A549 (cell line): ENCODE measurements around the gene OGDHL. TPM values are rescaled to one million over a fixed set of nuclear protein-coding genes. Genes with fewer than 3 reads are reported as not detected.

Experiments used
- ATAC-seq, 2 experiments: fragments of 200-7000 bp in 1 of 2; fragments of >200 bp in 1 of 2; cut with Nextera tagmentation in 1 of 2; cut with Tn5 transposase in 1 of 2; 3 replicates each; pipeline versions ENCODE4 v1.8.0 to v1.9.1; 2018 to 2020; ENCODE audit warnings: mild to moderate bottlenecking in 1 of 2, moderate library complexity in 1 of 2
- CTCF ChIA-PET: fragments of 300-600 bp; sonication (Branson Sonifier 250); formaldehyde crosslinking; extraction: SDS; loops from one replicate; lab custom pipeline; 2021; ENCODE audit warnings: antibody characterized with exemption, inconsistent platforms; lab: Yijun Ruan, JAX
- POLR2A ChIA-PET: fragments of 350-600 bp; formaldehyde crosslinking; extraction: SDS; loops from one replicate; lab custom pipeline; 2021; ENCODE audit warnings: antibody characterized with exemption, inconsistent platforms; lab: Yijun Ruan, JAX
- DNase-seq, 2 experiments: peaks; one replicate each; pipeline versions ENCODE4 v3.0.0 to v3.0.0-alpha.2; 2011 to 2016; ENCODE audit warnings: low read depth in 1 of 2, low spot score in 1 of 2
- FAIRE-seq: peaks from 2 replicates; lab custom pipeline; 2011; peaks lifted over from hg19 to GRCh38; lab: Jason Lieb, UNC
- H3K27ac ChIP-seq, 2 experiments: fragments of >200 bp; sonication (Bioruptor Twin); formaldehyde crosslinking; 3 replicates each; pipeline ENCODE4 v1.5.1; 2016 to 2017
- H3K4me1 ChIP-seq: fragments of >200 bp; sonication (Bioruptor Twin); formaldehyde crosslinking; 3 replicates; pipeline ENCODE4 v1.6.1; 2016
- H3K4me2 ChIP-seq: fragments of >200 bp; sonication (Bioruptor Twin); formaldehyde crosslinking; 3 replicates; pipeline ENCODE4 v1.6.1; 2016
- H3K4me3 ChIP-seq: fragments of >200 bp; sonication (Bioruptor Twin); formaldehyde crosslinking; 3 replicates; pipeline ENCODE4 v1.5.1; 2016
- H3K9me3 ChIP-seq: fragments of >200 bp; sonication (Bioruptor Twin); formaldehyde crosslinking; 3 replicates; pipeline ENCODE4 v1.6.1; 2016
- CHD4 ChIP-seq: fragments of 200-600 bp; sonication (generic); IDR thresholded peaks from 2 replicates; pipeline ENCODE4 v1.6.1; 2016; ENCODE audit warnings: antibody characterized with exemption, mild to moderate bottlenecking, borderline replicate concordance
- E2F6 ChIP-seq: IDR thresholded peaks from 2 replicates; pipeline ENCODE4 v1.6.1; 2012; ENCODE audit warnings: low read depth, borderline replicate concordance
- EHF ChIP-seq: fragments of 250-450 bp; sonication (Bioruptor Pico); IDR thresholded peaks from 2 replicates; pipeline ENCODE4 v1.5.0; 2020; ENCODE audit warnings: mild to moderate bottlenecking
- EHMT2 ChIP-seq: fragments of 200-600 bp; sonication (generic); IDR thresholded peaks from 2 replicates; pipeline ENCODE4 v1.6.1; 2016; ENCODE audit warnings: antibody characterized with exemption, low read depth, mild to moderate bottlenecking, moderate library complexity
- EP300 ChIP-seq, 2 experiments: fragments of >200 bp; sonication (Bioruptor Twin); formaldehyde crosslinking; IDR thresholded peaks; 2 replicates in 1 of 2; 3 replicates in 1 of 2; pipeline ENCODE4 v1.6.1; 2016 to 2017
- ESRRA ChIP-seq: fragments of 150-350 bp; IDR thresholded peaks from 2 replicates; pipeline ENCODE4 v1.6.1; 2014; ENCODE audit warnings: mild to moderate bottlenecking, low read length, borderline replicate concordance
- HDAC2 ChIP-seq: fragments of 200-600 bp; sonication (generic); IDR thresholded peaks from 2 replicates; pipeline ENCODE4 v1.6.1; 2016
- HES2 ChIP-seq: fragments of >200 bp; sonication (Bioruptor Twin); formaldehyde crosslinking; IDR thresholded peaks from 2 replicates; pipeline ENCODE4 v1.6.1; 2016
- HEYL ChIP-seq: fragments of 250-450 bp; sonication (Bioruptor Pico); IDR thresholded peaks from 2 replicates; pipeline ENCODE4 v1.8.0; 2021; ENCODE audit warnings: mild to moderate bottlenecking, moderate library complexity
- HOXB13 ChIP-seq: fragments of 250-450 bp; sonication (Bioruptor Pico); IDR thresholded peaks from 2 replicates; pipeline ENCODE4 v1.5.0; 2020; ENCODE audit warnings: low read depth, mild to moderate bottlenecking, moderate library complexity
- HOXB5 ChIP-seq: fragments of 250-450 bp; sonication (Bioruptor Pico); IDR thresholded peaks from 2 replicates; pipeline ENCODE4 v1.5.0; 2020; ENCODE audit warnings: mild to moderate bottlenecking, moderate library complexity
- JUN ChIP-seq, 2 experiments: fragments of >200 bp; sonication (Bioruptor Twin); formaldehyde crosslinking; IDR thresholded peaks; 2 replicates in 1 of 2; 3 replicates in 1 of 2; pipeline ENCODE4 v1.6.1; 2016 to 2017
- JUNB ChIP-seq: fragments of >200 bp; sonication (Bioruptor Twin); formaldehyde crosslinking; IDR thresholded peaks from 2 replicates; pipeline ENCODE4 v1.6.1; 2016
- KDM5A ChIP-seq: fragments of 200-600 bp; sonication (generic); IDR thresholded peaks from 2 replicates; pipeline ENCODE4 v1.6.1; 2016; ENCODE audit warnings: antibody characterized with exemption, mild to moderate bottlenecking
- MAZ ChIP-seq: fragments of 150-350 bp; IDR thresholded peaks from 2 replicates; pipeline ENCODE4 v1.6.1; 2014; ENCODE audit warnings: antibody characterized with exemption, low read depth, low read length, borderline replicate concordance
- MYC ChIP-seq: IDR thresholded peaks from 2 replicates; pipeline ENCODE4 v1.6.1; 2012; ENCODE audit warnings: mild to moderate bottlenecking, inconsistent platforms, low read length, improper control_type of control experiment, borderline replicate concordance
- NPAS2 ChIP-seq: fragments of 250-450 bp; sonication (Bioruptor Pico); IDR thresholded peaks from 2 replicates; pipeline ENCODE4 v1.8.0; 2022; ENCODE audit warnings: mild to moderate bottlenecking, moderate library complexity, borderline replicate concordance
- NR3C1 ChIP-seq: fragments of >200 bp; sonication (Bioruptor Twin); formaldehyde crosslinking; IDR thresholded peaks from 3 replicates; pipeline ENCODE4 v1.6.1; 2017
- POLR2A ChIP-seq: IDR thresholded peaks from 2 replicates; pipeline ENCODE4 v1.6.1; 2012; ENCODE audit warnings: mild to moderate bottlenecking, low read length
- RCOR1 ChIP-seq: fragments of 150-350 bp; IDR thresholded peaks from 2 replicates; pipeline ENCODE4 v1.6.1; 2014; ENCODE audit warnings: antibody characterized with exemption, low read length, low read depth
- RFX5 ChIP-seq: fragments of 450-650 bp; IDR thresholded peaks from 2 replicates; pipeline ENCODE4 v1.7.1; 2014; ENCODE audit warnings: antibody characterized with exemption, mild to moderate bottlenecking, moderate library complexity
- SREBF2 ChIP-seq: fragments of 450-650 bp; IDR thresholded peaks from 2 replicates; pipeline ENCODE4 v1.6.1; 2014; ENCODE audit warnings: mild to moderate bottlenecking, moderate library complexity
- TP53 ChIP-seq: fragments of 250-450 bp; sonication (Bioruptor Pico); IDR thresholded peaks from 2 replicates; pipeline ENCODE4 v1.5.0; 2021; ENCODE audit warnings: mild to moderate bottlenecking, moderate library complexity
- ZFP36 ChIP-seq: fragments of 450-650 bp; IDR thresholded peaks from 2 replicates; pipeline ENCODE4 v1.6.1; 2014; ENCODE audit warnings: borderline replicate concordance; ENCODE audit not compliant: partially characterized antibody
- ZNF302 ChIP-seq: fragments of 250-450 bp; sonication (Bioruptor Pico); IDR thresholded peaks from 2 replicates; pipeline ENCODE4 v1.9.0; 2021; ENCODE audit warnings: inconsistent platforms, mild to moderate bottlenecking, moderate library complexity
- ZSCAN20 ChIP-seq: fragments of 250-450 bp; sonication (Bioruptor Pico); IDR thresholded peaks from 2 replicates; pipeline ENCODE4 v1.8.0; 2022; ENCODE audit warnings: mild to moderate bottlenecking, moderate library complexity
- WGBS: methylation state at CpG from one replicate; pipeline ENCODE4 v1.1.6; 2017; ENCODE audit errors: missing lambda C conversion rate; 5-methylcytosine and 5-hydroxymethylcytosine counted together
- polyA plus RNA-seq, 4 experiments: library from polyadenylated mRNA; depleted of rRNA in 3 of 4; stranded (reverse); fragments of >200 nt; fragmentation: RNase III in 1 of 4; extraction: RNeasy Plus Mini Kit Qiagen cat#74134 plus additional on column Dnase treatment in 1 of 4; gene quantifications; 2 replicates in 3 of 4; 3 replicates in 1 of 4; pipeline ENCODE4 v1.2.3, GENCODE V29; 2011 to 2017
- TF ChIP-seq, protein P1 (sequence below): fragments of 150-350 bp; IDR thresholded peaks from 2 replicates; pipeline ENCODE4 v1.6.1; 2014; ENCODE audit warnings: low read depth, mild to moderate bottlenecking, low read length
- TF ChIP-seq, protein P2 (sequence below): IDR thresholded peaks from 2 replicates; pipeline ENCODE4 v1.6.1; 2012
- TF ChIP-seq, protein P3 (sequence below): fragments of 450-650 bp; IDR thresholded peaks from 2 replicates; pipeline ENCODE4 v1.6.1; 2014; ENCODE audit warnings: antibody characterized with exemption
- TF ChIP-seq, protein P4 (sequence below): IDR thresholded peaks from 2 replicates; pipeline ENCODE4 v1.6.1; 2012

Gene OGDHL
- polyA plus RNA-seq, 2 of the 4 experiments (the other 2 are of a cell fraction) = 0.06 to 0.22 TPM

DNA sequence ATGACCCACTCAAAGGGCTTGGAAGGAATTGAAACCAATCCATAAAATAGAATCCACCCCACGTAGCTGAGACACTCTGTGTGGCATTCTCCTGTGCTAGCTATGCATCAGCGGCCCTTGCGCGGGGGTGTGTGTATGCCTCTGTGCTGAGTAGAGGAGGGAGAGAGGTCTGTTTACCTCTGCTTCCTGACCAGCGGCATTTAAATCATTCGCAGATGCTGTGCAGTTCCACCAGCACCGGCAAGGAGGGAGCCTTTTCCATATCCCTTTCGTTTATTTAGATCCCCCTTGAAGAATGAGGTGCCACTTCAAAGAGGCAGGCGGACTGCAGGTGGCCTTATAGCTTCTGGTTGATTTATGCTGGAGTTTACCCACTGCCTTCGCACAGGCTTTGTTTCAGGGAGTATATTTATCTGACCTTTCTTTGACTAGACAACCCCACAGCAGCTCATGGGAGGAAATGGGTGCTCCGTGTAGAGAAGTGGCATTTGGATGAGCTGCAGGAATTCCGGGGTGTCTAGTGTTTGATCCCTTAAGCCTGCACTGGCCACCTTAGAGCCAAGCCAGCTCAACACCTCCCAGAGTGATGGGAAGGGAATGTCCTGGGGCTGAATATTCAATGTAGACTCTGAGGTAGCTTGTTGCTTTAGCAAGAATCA lies 71.3 kb downstream of the OGDHL start:
- Histone ChIP-seq H3K27ac (no peak overlapping the region), H3K9me3 (no peaks in the 10 kb centered on the region), H3K4me1 (no peaks in the 10 kb centered on the region), H3K4me3 (no peak overlapping the region), H3K4me2 (no peak overlapping the region)
- DNase-seq (no peak), FAIRE-seq (no peak), ATAC-seq (no peak)
- CTCF ChIA-PET = interaction anchor here (0.7 to 1.4 kb wide), 5 partner anchors 8 to 112 kb away, joined by 3 read pairs; no protein-coding TSS in a partner anchor
- WGBS = 53% methylated on average over 12 of the region's 12 CpGs
- POLR2A ChIA-PET = no interaction called here
- TF ChIP-seq POLR2A (no peak), HEYL (CRISPR knock-in tag) (no peak), JUN (IDR thresholded peaks at IDR 0.05) (no peak), JUNB (no peak), E2F6 (no peak), KDM5A (no peak), HES2 (no peak), RCOR1 (no peak), EHF (CRISPR knock-in tag) (no peak), NPAS2 (CRISPR knock-in tag) (no peak), SREBF2 (no peak), RFX5 (no peak), TP53 (no peak), MYC (no peak), ZSCAN20 (no peak), ZFP36 (no peak)
- TF ChIP-seq, protein P1, sequence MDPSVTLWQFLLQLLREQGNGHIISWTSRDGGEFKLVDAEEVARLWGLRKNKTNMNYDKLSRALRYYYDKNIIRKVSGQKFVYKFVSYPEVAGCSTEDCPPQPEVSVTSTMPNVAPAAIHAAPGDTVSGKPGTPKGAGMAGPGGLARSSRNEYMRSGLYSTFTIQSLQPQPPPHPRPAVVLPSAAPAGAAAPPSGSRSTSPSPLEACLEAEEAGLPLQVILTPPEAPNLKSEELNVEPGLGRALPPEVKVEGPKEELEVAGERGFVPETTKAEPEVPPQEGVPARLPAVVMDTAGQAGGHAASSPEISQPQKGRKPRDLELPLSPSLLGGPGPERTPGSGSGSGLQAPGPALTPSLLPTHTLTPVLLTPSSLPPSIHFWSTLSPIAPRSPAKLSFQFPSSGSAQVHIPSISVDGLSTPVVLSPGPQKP = no peak

DNA sequence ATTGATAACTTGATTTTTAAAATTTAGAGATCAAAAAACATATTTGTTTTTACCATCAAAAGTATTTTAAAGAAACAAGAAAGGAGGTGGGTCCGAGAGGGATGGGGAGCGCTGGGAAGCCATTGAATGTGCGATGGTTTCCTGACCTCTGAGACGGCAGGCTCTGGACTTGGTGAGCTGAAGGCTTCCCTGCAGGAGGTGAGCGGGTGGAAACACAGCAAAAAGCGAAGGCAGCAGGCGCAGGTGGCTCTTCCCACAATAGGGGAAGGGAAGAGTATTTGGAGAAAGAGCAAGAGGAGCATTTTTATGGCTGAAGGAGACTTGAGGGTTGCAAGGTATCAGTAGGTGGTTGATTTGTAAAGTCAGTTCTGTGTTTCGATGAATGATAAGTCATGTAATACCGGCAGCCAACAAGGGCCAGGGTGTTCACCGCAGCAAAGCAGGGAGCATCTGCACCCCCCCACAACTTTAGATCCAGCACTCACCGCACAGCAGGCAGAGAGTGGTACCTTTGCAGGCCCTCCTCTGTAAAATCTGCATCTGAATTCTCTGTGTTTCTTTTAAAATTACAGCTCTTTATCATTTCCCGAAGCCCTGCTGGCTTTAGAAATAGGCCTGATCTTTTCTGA lies 72.1 kb downstream of the OGDHL start:
- Histone ChIP-seq H3K4me2 (no peak overlapping the region), H3K4me3 (no peak overlapping the region), H3K9me3 (no peaks in the 10 kb centered on the region), H3K4me1 (no peaks in the 10 kb centered on the region), H3K27ac (no peak overlapping the region)
- no peak for ATAC-seq
- DNase-seq = no peak
- ChIA-PET CTCF (interaction anchor here (0.9 to 1.4 kb wide), 3 partner anchors 9 to 113 kb away, joined by 3 read pairs; no protein-coding TSS in a partner anchor), POLR2A (no interaction called here)
- TF ChIP-seq EP300 (IDR thresholded peaks at IDR 0.05) = no peak
- TF ChIP-seq EHMT2 = no peak
- no peak for TF ChIP-seq HOXB13 (CRISPR knock-in tag)
- TF ChIP-seq JUNB = no peak
- TF ChIP-seq, protein P2, sequence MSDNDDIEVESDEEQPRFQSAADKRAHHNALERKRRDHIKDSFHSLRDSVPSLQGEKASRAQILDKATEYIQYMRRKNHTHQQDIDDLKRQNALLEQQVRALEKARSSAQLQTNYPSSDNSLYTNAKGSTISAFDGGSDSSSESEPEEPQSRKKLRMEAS = no peak
- TF ChIP-seq HDAC2 = no peak
- TF ChIP-seq ESRRA = no peak
- no peak for TF ChIP-seq HES2
- TF ChIP-seq ZNF302 = no peak
- no peak for TF ChIP-seq CHD4
- TF ChIP-seq HOXB5 (CRISPR knock-in tag) = no peak
- TF ChIP-seq, protein P3, sequence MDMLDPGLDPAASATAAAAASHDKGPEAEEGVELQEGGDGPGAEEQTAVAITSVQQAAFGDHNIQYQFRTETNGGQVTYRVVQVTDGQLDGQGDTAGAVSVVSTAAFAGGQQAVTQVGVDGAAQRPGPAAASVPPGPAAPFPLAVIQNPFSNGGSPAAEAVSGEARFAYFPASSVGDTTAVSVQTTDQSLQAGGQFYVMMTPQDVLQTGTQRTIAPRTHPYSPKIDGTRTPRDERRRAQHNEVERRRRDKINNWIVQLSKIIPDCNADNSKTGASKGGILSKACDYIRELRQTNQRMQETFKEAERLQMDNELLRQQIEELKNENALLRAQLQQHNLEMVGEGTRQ = no peak
- no peak for TF ChIP-seq MAZ
- TF ChIP-seq NR3C1 = no peak
- TF ChIP-seq RCOR1 = no peak
- no peak for TF ChIP-seq KDM5A
- no peak for TF ChIP-seq E2F6
- TF ChIP-seq, protein P4, sequence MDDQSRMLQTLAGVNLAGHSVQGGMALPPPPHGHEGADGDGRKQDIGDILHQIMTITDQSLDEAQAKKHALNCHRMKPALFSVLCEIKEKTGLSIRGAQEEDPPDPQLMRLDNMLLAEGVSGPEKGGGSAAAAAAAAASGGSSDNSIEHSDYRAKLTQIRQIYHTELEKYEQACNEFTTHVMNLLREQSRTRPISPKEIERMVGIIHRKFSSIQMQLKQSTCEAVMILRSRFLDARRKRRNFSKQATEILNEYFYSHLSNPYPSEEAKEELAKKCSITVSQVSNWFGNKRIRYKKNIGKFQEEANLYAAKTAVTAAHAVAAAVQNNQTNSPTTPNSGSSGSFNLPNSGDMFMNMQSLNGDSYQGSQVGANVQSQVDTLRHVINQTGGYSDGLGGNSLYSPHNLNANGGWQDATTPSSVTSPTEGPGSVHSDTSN = no peak
- WGBS = 52% methylated on average over 12 of the region's 12 CpGs
- no peak for FAIRE-seq
